GM18909 (cell line): ENCODE measurements around the gene RPUSD3.
A peak's percentile ranks its signal among the peaks of the same experiment; 100 is the strongest.
"Not testable (repeated sequence)": the region's sequence is repeated elsewhere in the genome, so short reads cannot be mapped to it uniquely, and the experiment has no call there.

Source experiments
- ATAC-seq: cut with Tn5 transposase; IDR thresholded peaks from one replicate; pipeline ENCODE4 v1.9.1; 2021; ENCODE audit warnings: mild to moderate bottlenecking; ENCODE audit not compliant: unreplicated experiment, poor library complexity

The RPUSD3 gene

GRCh38 chr3:9843715-9844438 lies at the start of gene RPUSD3:
Gene RPUSD3, minus strand, starts transcription at chr3:9844008. Its CDS starts 18 bp downstream, at chr3:9843990.
- ATAC-seq = peak; percentile 97

- peak; percentile 1 for ATAC-seq
These were observed 47.3 kb upstream of the RPUSD3 start for GRCh38 chr3:9891072-9891622.

GRCh38 chr3:9890249-9891071 lies 46.7 kb upstream of the RPUSD3 start, which contains the start of gene JAGN1:
Gene JAGN1, plus strand, starts transcription at chr3:9890610. Its CDS starts 113 bp downstream, at chr3:9890723.
- peak; percentile 78 for ATAC-seq

GRCh38 chr3:9889405-9889804 lies 45.6 kb upstream of the RPUSD3 start:
- no peak for ATAC-seq

GRCh38 chr3:9888540-9888939 lies 44.7 kb upstream of the RPUSD3 start:
- no peak for ATAC-seq

- no peak for ATAC-seq
These were observed 43.7 kb upstream of the RPUSD3 start for GRCh38 chr3:9887480-9887879.

GRCh38 chr3:9886328-9886727 lies 42.5 kb upstream of the RPUSD3 start:
- ATAC-seq = no peak

- no peak for ATAC-seq
These were observed 40.9 kb upstream of the RPUSD3 start for GRCh38 chr3:9884555-9885165.

- no peak for ATAC-seq
These were observed 40.1 kb upstream of the RPUSD3 start for GRCh38 chr3:9883706-9884554.

- ATAC-seq = no peak
These were observed 37.6 kb upstream of the RPUSD3 start for GRCh38 chr3:9881441-9881840.

GRCh38 chr3:9879830-9880549 lies 36.2 kb upstream of the RPUSD3 start, which contains the start of gene CIDEC:
Gene CIDEC, minus strand, starts transcription at chr3:9880253. Its CDS starts 1,767 bp downstream, at chr3:9878486.
- no peak for ATAC-seq

GRCh38 chr3:9878700-9879099 lies 34.9 kb upstream of the RPUSD3 start:
- ATAC-seq = no peak

GRCh38 chr3:9876991-9877390 lies 33.2 kb upstream of the RPUSD3 start:
- ATAC-seq = no peak

GRCh38 chr3:9876255-9876654 lies 32.4 kb upstream of the RPUSD3 start:
- not testable (repeated sequence) for ATAC-seq

- ATAC-seq = no peak
These were observed 31.6 kb upstream of the RPUSD3 start for GRCh38 chr3:9875448-9875847.

- not testable (repeated sequence) for ATAC-seq
These were observed 28.3 kb upstream of the RPUSD3 start for GRCh38 chr3:9872067-9872466.

GRCh38 chr3:9870978-9871377 lies 27.2 kb upstream of the RPUSD3 start:
- no peak for ATAC-seq

GRCh38 chr3:9869955-9870354 lies 26.1 kb upstream of the RPUSD3 start:
- no peak for ATAC-seq

- ATAC-seq = no peak
These were observed 23.3 kb upstream of the RPUSD3 start for GRCh38 chr3:9867106-9867505.
